HG03039 (cell line): Measurements from ENCODE around the gene PRPF6.
"Not testable (repeated sequence)": the region's sequence is repeated elsewhere in the genome, so short reads cannot be mapped to it uniquely, and the experiment has no call there.

Source experiments
- ATAC-seq: cut with Tn5 transposase; IDR thresholded peaks from one replicate; pipeline ENCODE4 v1.9.1; 2021; ENCODE audit warnings: mild to moderate bottlenecking, moderate library complexity; ENCODE audit not compliant: unreplicated experiment

PRPF6 gene

GRCh38 chr20:63972312-63973159, 8.4 kb upstream of the PRPF6 start:
- ATAC-seq: no peak

- ATAC-seq: no peak
Measured at GRCh38 chr20:63973160-63973479, 7.8 kb upstream of the PRPF6 start.

GRCh38 chr20:63973636-63974401, 7.1 kb upstream of the PRPF6 start:
- peak; percentile 43 for ATAC-seq

DNA sequence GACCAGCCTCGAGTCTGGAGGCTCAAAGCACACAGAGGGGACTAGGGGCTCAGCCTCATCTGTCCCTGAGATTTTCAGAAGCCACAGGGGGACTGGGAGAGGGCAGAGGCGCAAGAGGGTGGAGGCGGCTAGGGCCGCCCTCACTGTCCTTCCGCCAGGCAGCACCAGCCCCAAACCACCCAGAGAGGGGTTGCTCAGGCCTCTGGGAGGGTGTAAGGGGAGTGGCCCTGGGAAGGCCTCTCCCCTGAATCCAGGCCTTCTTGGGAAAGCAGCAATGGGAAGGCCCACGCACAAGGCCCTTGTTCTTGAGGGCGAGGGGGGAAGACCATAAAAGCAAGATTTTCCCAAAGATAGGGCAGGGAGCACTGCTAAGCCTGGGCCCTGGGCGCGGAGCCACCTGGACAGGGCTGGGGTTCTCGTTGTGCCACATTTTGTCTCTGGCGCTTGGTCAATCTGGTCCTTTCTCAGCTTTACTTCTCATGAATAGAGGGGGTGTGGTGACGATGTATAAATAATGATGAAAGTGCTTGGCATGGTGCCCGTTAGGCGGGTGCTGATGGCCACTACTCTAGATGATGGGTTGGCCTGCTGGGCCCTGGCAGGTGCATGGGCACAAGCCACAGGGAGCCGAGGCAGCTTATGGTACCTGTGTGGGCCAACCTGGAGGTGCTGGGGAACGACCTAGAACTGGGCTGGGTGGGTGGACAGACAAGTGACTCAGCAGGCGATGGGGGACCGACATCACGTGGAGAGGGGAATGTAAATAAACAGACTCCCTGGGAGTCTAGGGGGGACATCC, 6.3 kb upstream of the PRPF6 start:
- ATAC-seq: no peak

DNA sequence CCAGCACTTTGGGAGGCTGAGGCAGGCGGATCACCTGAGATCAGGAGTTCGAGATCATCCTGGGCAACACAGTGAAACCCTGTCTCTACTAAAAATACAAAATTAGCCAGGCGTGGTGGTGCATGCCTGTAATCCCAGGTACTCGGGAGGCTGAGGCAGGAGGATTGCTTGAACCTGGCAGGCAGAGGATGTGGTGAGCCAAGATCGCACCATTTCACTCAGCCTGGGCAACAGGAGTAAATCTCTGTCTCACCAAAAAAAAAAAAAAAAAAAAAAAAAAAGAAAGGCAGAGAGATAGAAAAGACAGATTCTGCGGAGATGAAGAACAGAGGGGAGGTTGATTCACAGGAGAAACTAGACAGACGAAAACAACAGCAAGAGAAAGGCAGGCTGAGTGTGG, 4.4 kb upstream of the PRPF6 start:
- ATAC-seq: not testable (repeated sequence)

GRCh38 chr20:63976980-63977738, 3.8 kb upstream of the PRPF6 start:
- ATAC-seq: no peak

DNA sequence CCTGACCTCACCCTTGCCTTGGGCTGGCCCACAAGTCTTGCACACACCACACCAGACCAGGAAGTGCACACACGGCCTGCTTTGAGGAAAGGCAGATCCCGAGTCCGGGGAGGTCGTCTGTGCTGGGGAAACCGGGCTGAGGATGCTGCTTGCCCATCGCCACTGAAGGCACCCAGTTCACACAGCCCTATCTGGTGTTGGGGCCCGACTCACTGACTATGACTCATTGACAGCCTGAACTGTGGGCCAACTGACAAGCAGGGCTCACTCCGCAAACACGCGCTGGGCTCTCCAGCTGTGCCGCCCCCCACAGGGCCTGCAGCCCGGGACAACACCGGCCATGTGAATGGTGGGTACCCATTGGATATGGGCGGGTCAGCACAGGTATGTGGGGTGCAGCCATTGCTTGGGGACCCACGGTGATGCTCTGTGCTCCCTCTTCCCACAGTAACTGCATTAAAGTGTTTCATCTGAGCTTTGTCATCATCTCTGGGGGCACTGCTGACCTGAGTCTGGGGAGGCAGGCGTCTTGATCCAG, 3.1 kb upstream of the PRPF6 start:
- ATAC-seq: no peak

DNA sequence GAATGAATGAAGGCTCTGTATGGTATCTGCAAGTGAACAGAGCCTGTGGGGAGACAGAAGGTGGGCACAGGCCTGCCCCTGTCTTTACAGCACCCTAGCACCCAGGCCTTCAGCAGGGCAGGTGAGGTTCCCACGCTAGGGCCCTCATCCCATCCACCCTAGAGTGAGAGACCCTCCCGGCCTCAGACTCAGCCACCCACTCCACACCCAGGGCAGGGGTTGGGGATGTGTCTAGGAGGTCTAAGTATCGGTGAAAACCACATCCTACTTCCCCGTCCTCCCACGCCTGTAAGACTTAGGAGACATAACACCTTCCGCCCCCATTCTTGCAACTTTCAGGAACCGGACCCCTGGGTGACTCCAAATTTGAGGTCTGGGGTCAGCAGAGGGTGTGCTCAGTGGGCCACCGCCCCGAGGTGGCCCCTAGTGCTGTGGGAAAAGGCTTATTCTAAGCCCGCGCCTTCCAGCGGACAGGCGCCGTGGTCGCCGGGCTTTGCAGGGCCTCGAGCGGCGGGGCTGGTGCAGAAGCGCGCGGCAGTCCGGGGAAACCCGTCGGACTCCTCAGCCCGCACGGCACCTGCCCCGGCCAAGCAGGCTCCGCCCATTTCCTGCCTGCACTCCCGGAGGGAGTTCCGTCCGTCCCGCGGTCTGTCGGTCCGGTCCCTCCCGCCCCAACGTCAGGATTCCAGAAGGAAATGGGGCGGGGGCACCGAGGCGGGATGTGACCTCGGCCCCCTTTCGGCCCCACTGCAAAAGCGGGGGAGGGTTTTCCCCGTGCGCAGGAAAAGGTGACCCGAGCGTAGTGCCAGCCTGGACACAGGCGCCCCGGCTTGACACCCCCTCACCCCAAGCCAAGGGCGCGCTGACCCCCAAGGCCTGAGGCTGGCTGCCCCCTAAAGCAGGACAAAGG, 2.4 kb upstream of the PRPF6 start:
- ATAC-seq: no peak

DNA sequence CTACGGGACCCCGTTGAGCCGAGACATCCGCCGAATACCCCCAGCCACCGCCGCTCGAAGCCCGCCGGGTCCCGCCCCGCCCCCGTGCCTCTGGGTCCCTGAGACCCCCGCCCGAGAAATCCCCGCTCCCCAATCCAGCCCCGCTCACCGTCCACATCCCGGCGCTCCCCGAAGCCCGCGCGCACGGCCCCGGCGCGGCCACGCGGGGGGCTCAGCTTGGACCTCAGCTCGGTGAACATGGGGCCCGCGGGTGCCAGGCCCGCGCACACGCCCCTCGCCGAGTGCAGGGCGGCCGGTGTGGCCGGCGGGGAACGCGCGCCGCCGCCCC, 1.7 kb upstream of the PRPF6 start:
- ATAC-seq: no peak

- ATAC-seq: no peak
Measured at GRCh38 chr20:63979557-63980316, 1.2 kb upstream of the PRPF6 start, which contains the start of gene SAMD10. Gene SAMD10 (minus strand): TSS chr20:63979642. CDS start chr20:63979467, 175 bp downstream.

- no peak for ATAC-seq
Measured at GRCh38 chr20:63980317-63980805, 571 bp upstream of the PRPF6 start.

GRCh38 chr20:63982937-63983336, 2.0 kb downstream of the PRPF6 start:
- ATAC-seq: no peak

DNA sequence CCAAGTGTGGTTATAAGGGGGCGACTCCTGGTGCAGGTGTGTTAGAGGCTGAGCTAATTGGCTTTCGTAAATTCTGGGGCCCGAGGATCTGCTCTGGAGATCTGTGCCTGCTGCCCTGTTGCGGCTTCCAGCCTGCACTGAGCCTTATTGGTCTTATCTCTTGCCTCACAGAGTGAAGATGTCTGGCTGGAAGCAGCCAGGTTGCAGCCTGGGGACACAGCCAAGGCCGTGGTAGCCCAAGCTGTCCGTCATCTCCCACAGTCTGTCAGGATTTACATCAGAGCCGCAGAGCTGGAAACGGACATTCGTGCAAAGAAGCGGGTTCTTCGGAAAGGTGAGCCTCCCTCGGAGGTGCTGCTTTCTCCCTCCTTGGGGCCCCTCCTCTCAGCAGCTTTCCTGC, 20.0 kb downstream of the PRPF6 start:
- no peak for ATAC-seq

DNA sequence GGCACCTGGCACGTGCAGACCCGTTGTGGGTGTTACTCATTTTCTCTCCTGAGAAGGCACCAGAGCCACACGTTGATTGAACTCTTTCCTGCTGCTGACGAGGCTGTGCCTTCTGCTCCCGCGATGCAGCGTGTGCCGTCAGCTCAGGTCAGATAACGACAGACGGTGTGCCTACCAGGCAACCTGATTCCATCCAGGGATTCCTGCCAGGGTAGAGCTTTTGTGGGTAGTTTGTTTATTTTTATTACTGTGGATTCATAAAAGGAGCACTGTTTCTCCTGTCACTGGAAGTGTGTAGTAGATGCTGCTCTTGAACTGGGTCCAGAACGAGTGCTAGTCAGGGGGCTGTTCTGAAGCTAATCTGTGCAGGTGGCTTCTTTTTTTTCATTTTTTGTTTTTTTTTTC, 20.7 kb downstream of the PRPF6 start:
- ATAC-seq: no peak

GRCh38 chr20:64003960-64004725, 23.2 kb downstream of the PRPF6 start:
- no peak for ATAC-seq

DNA sequence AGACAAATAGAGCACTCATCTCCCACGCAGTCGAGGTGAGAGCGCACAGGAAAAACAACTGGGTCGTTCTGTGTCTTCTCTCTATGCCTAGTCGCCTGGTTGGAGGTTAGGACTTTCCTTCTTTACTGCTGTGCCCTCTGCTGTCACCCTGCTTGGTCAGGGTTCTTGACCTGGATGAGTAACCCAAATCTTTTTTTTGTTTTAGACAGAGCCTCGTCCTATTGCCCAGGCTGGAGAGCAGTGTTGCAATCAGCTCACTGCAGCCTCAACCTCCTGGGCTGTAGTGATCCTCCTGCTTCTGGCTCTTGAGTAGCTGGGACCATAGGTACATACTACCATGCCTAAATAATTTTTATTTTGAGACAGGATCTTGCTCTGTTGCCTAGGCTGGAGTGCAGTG, 24.5 kb downstream of the PRPF6 start:
- no peak for ATAC-seq

DNA sequence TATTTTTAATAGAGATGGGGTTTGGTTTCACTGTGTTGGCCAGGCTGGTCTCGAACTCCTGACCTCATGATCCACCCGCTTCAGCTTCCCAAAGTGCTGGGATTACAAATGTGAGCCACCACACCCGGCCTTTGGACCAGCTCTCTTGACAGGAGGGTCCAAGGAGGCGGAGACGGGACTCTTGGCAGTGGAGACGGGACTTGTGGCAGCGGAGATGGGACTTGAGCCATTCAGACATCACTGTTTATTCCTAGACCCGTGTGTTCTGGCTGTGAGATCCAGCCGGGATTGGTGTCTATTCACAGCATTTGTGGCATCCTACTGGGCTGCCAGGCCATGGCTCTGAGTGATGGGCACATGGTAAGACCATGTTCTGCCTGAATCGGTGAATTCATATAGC, 25.6 kb downstream of the PRPF6 start:
- no peak for ATAC-seq

DNA sequence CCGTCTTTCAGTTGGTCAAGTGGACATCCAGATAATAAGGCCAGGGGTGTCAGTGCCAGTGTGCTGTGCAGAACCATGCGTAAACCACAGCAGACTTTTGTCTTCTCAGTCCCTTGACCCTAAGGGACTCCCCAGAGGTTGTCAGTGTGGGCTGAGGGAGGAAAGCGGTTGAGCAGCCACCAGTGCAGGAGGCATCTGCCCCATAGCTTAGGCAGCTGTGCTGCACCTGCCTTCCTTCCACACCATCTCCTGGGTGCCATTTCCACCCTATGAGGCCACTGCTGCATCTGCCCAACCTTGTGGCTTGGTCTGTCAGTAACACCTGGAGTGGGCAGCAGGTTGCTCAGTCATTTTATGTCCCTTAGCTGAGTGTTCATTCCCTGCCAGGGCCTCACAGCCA, 26.0 kb downstream of the PRPF6 start:
- ATAC-seq: no peak
